Omental fat pad (tissue), 4 donors: ENCODE measurements around the gene MRI1. TPM values are rescaled to one million over a fixed set of nuclear protein-coding genes. Genes with fewer than 3 reads are reported as not detected.

Experiments used
- ATAC-seq: fragments of 150-250 bp; one replicate; pipeline ENCODE4 v1.9.1; 2016; ENCODE audit warnings: mild to moderate bottlenecking, moderate library complexity; ENCODE audit not compliant: low FRiP score
- DNase-seq: peaks from one replicate; pipeline ENCODE4 v3.0.0-alpha.2; 2019; ENCODE audit warnings: low spot score
- CTCF ChIP-seq, 3 donors: fragments of 450-650 bp; IDR thresholded peaks; one replicate each; pipeline ENCODE4 v1.5.1; 2016 to 2017; ENCODE audit warnings: antibody characterized with exemption in 3 of 3, mild to moderate bottlenecking in 3 of 3, moderate library complexity in 2 of 3
- total RNA-seq, 4 donors: library from RNA; depleted of rRNA; stranded (reverse); fragments of >200 nt; gene quantifications; one replicate each; pipeline ENCODE4 v1.1.0, GENCODE V29; 2016

The MRI1 gene
- total RNA-seq, 4 donors from 2014 or later: 34.1 to 82.1 (median 38.5) TPM

GRCh38 chr19:13813147-13813546 lies 48.8 kb downstream of the MRI1 start:
- ATAC-seq (no peak), DNase-seq (no peak)
- TF ChIP-seq CTCF (IDR thresholded peaks at IDR 0.05): no peak

GRCh38 chr19:13814550-13814949 lies 50.2 kb downstream of the MRI1 start:
- DNase-seq: no peak
- TF ChIP-seq CTCF (IDR thresholded peaks at IDR 0.05): no peak
- no peak for ATAC-seq

GRCh38 chr19:13817018-13817614 lies 52.8 kb downstream of the MRI1 start:
- DNase-seq (no peak), ATAC-seq (no peak)
- no peak for TF ChIP-seq CTCF (IDR thresholded peaks at IDR 0.05)

- no peak for TF ChIP-seq CTCF (IDR thresholded peaks at IDR 0.05)
- ATAC-seq (peak; percentile 42), DNase-seq (no peak)
These were observed 53.5 kb downstream of the MRI1 start for GRCh38 chr19:13817615-13818371.

DNA sequence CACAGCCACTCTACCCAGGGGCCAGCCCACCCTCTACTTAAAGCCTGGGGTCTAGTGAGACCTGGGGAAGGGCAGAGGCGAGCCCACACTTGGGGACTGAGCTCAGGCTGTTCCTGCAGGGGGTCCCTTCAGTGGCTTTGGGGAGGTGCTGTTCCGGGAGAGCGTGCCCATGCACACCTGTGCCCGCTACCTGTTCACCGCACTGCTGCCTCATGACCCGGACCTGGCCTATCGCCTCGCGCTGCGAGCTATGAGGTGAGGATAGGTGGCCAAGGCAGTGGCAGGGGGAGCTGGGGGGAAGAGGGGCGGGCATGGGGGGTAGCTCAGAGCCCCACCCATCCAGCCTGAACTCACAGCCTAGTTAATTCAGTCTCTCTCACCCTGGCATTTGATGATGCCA lies 54.9 kb downstream of the MRI1 start:
- no peak for DNase-seq
- TF ChIP-seq CTCF (IDR thresholded peaks at IDR 0.05): no peak
- ATAC-seq: no peak

- no peak for TF ChIP-seq CTCF (IDR thresholded peaks at IDR 0.05)
- ATAC-seq: no peak
- DNase-seq: no peak
These were observed 57.0 kb downstream of the MRI1 start for GRCh38 chr19:13821292-13821691.

- no peak for TF ChIP-seq CTCF (IDR thresholded peaks at IDR 0.05)
- no peak for DNase-seq
- ATAC-seq: no peak
These were observed 58.9 kb downstream of the MRI1 start for GRCh38 chr19:13823256-13823655.
